Activated B cell treated with CpG ODN at 0.5 μM for 24 hours (primary cell): ENCODE data around the gene ZNF234. TPM values are rescaled to one million over a fixed set of nuclear protein-coding genes. Genes with fewer than 3 reads are reported as not detected.
A peak's percentile ranks its signal among the peaks of the same experiment; 100 is the strongest.
"Not testable (repeated sequence)": the region's sequence is repeated elsewhere in the genome, so short reads cannot be mapped to it uniquely, and the experiment has no call there.

ENCODE experiments used
- ATAC-seq: fragments of 200-7000 bp; cut with Tn5 transposase; one replicate; pipeline ENCODE4 v1.10.0; 2021; ENCODE audit warnings: low read depth, mild to moderate bottlenecking, moderate library complexity
- CTCF ChIA-PET: fragments of 350-600 bp; sonication (Branson Sonifier 250); formaldehyde crosslinking; loops from one replicate; lab custom pipeline; 2021; ENCODE audit warnings: antibody characterized with exemption; lab: Charles Lee
- POLR2A ChIA-PET: fragments of 350-600 bp; sonication (Branson Sonifier 250); formaldehyde crosslinking; loops from one replicate; lab custom pipeline; 2021; ENCODE audit warnings: antibody characterized with exemption; lab: Charles Lee
- DNase-seq: peaks from one replicate; pipeline ENCODE4 v3.0.0; 2022
- H3K27ac Mint-ChIP-seq: one replicate; pipeline ENCODE4 v1.8.0; 2020; ENCODE audit warnings: mixed read lengths
- H3K27me3 Mint-ChIP-seq: one replicate; pipeline ENCODE4 v1.8.0; 2021; ENCODE audit warnings: mixed read lengths
- H3K36me3 Mint-ChIP-seq: one replicate; pipeline ENCODE4 v1.8.0; 2021; ENCODE audit warnings: low read depth, mixed read lengths
- H3K4me1 Mint-ChIP-seq: one replicate; pipeline ENCODE4 v1.8.0; 2021; ENCODE audit warnings: mixed read lengths
- H3K4me3 Mint-ChIP-seq: one replicate; pipeline ENCODE4 v1.8.0; 2020; ENCODE audit warnings: mild to moderate bottlenecking, mixed read lengths
- H3K9me3 Mint-ChIP-seq: one replicate; pipeline ENCODE4 v1.8.0; 2020; ENCODE audit warnings: mixed read lengths
- CTCF ChIP-seq: fragments of 200-600 bp; IDR thresholded peaks from one replicate; pipeline ENCODE4 v1.8.0; 2022; ENCODE audit warnings: antibody characterized with exemption, mild to moderate bottlenecking
- intact Hi-C: fragments of 100-400 bp; cut with micrococcal nuclease; formaldehyde crosslinking; loops from one replicate; pipeline ENCODE4 v1.15.1; 2024
- total RNA-seq: library from RNA; stranded (reverse); gene quantifications from 2 replicates; pipeline ENCODE4 v1.2.3, GENCODE V29; 2022

The ZNF234 gene
- total RNA-seq, 1 donor from 2014 or later = 18.8 TPM

GRCh38 chr19:44113784-44114390 lies 27.5 kb upstream of the ZNF234 start:
- peaks cover 31% of the 10 kb centered on the region for H3K4me1 Mint-ChIP-seq
- intact Hi-C loops = loop anchor here (1.0 to 5.0 kb wide), 10 partner anchors 20 to 287 kb away; partner anchors contain the start of genes ZNF224, ZNF226, ZNF227 and ZNF230
- POLR2A ChIA-PET = interaction anchor here (1.1 to 2.6 kb wide), 3 partner anchors 19 to 178 kb away, joined by 4 to 19 read pairs (median 9); partner anchors contain the start of genes ZNF224, ZNF226 and ZNF45
- H3K27me3 Mint-ChIP-seq = no peaks in the 10 kb centered on the region
- peak overlapping the region; percentile 97 for H3K4me3 Mint-ChIP-seq
- CTCF ChIA-PET = interaction anchor here (0.8 kb wide), 1 partner anchor 19 kb away, joined by 3 read pairs; no protein-coding TSS in a partner anchor
- DNase-seq = peak; percentile 18
- H3K36me3 Mint-ChIP-seq = peaks cover 38% of the 10 kb centered on the region
- peak; percentile 11 for ATAC-seq
- peak overlapping the region; percentile 83 for H3K27ac Mint-ChIP-seq
- TF ChIP-seq CTCF = no peak
- H3K9me3 Mint-ChIP-seq = peaks cover 10% of the 10 kb centered on the region

- POLR2A ChIA-PET, H3K27ac Mint-ChIP-seq, ATAC-seq, intact Hi-C loops, H3K4me3 Mint-ChIP-seq, CTCF ChIA-PET, H3K4me1 Mint-ChIP-seq, DNase-seq, H3K27me3 Mint-ChIP-seq: not testable (repeated sequence)
- Mint-ChIP-seq H3K36me3 (peaks cover 90% of the 10 kb centered on the region), H3K9me3 (peaks cover 43% of the 10 kb centered on the region)
These were observed 20.2 kb upstream of the ZNF234 start for GRCh38 chr19:44121162-44121561.

DNA sequence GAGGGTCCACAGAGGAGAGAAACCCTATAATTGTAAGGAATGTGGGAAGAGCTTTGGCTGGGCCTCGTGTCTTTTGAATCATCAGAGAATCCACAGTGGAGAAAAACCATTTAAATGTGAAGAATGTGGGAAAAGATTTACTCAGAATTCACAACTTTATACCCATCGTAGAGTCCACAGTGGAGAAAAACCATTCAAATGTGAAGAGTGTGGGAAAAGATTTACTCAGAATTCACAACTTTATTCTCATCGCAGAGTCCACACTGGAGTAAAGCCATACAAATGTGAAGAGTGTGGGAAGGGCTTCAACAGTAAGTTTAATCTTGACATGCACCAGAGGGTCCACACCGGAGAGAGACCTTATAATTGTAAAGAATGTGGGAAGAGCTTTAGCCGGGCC lies 9.4 kb upstream of the ZNF234 start:
- Mint-ChIP-seq H3K4me1 (no peaks in the 10 kb centered on the region), H3K36me3 (peaks cover 35% of the 10 kb centered on the region), H3K9me3 (peaks cover 18% of the 10 kb centered on the region), H3K27ac (no peak overlapping the region), H3K4me3 (no peak overlapping the region), H3K27me3 (no peaks in the 10 kb centered on the region)
- ChIA-PET POLR2A (no interaction called here), CTCF (no interaction called here)
- intact Hi-C loops = no loop called here
- DNase-seq = no peak
- TF ChIP-seq CTCF = no peak
- no peak for ATAC-seq

DNA sequence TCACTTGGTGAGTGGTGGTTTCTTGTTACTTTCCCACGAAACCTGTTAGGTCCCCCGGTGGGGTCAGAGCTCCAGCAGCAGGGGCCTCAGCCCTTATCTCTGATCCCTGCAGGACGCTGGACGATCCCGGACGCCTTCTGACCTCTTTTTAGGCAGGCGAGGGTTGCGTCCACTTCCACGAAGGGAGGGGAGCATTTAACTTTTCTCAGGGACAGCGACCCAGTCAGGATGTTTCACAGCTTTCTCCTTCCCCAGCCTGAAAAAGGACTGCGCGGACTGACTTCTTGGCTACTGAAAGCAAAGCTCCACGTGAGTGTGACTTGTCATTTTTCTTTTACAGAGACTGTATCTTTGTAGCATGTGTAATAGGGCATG lies 692 bp downstream of the ZNF234 start:
- peaks cover 36% of the 10 kb centered on the region for H3K36me3 Mint-ChIP-seq
- H3K27ac Mint-ChIP-seq = peak overlapping the region; percentile 85
- intact Hi-C loops = no loop called here
- H3K9me3 Mint-ChIP-seq = no peaks in the 10 kb centered on the region
- no peak for ATAC-seq
- no peak for DNase-seq
- H3K4me3 Mint-ChIP-seq = peak overlapping the region; percentile 98
- CTCF ChIA-PET = interaction anchor here (0.6 kb wide), 1 partner anchor 18 kb away, joined by 3 read pairs; no protein-coding TSS in a partner anchor
- POLR2A ChIA-PET = interaction anchor here (0.6 to 1.1 kb wide), 4 partner anchors 18 to 512 kb away, joined by 3 to 10 read pairs (median 4); partner anchors contain the start of genes ZNF180 and ZNF226
- H3K27me3 Mint-ChIP-seq = no peaks in the 10 kb centered on the region
- TF ChIP-seq CTCF = no peak
- peaks cover 23% of the 10 kb centered on the region for H3K4me1 Mint-ChIP-seq

DNA sequence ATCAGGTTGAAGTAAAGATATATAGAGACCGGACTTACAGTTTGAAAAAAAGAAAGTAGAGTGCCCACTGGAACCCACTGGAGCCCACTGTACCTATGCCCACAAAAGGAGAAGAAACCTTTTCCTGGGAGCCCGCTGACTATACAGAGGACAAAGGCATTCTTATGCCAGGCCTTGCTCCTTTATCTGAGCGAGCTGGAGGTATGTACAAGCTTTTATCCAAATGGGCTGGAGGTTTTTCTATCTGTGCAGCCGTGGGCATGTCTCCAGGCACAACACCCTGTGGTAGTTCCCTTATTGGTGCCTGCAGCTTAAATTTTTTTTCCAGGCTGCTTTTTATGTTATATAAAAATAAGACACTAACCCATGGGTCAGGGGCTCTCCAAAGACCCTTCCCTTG lies 8.4 kb downstream of the ZNF234 start:
- peaks cover 94% of the 10 kb centered on the region for H3K36me3 Mint-ChIP-seq
- no peak overlapping the region for H3K4me3 Mint-ChIP-seq
- ChIA-PET POLR2A (no interaction called here), CTCF (no interaction called here)
- H3K4me1 Mint-ChIP-seq = no peaks in the 10 kb centered on the region
- ATAC-seq (no peak), DNase-seq (no peak)
- TF ChIP-seq CTCF = no peak
- no peak overlapping the region for H3K27ac Mint-ChIP-seq
- intact Hi-C loops = no loop called here
- H3K9me3 Mint-ChIP-seq = peaks cover 18% of the 10 kb centered on the region
- H3K27me3 Mint-ChIP-seq = no peaks in the 10 kb centered on the region
